Thyroid gland (tissue), 4 donors: ENCODE results near the gene C1QL1. TPM values are rescaled to one million over a fixed set of nuclear protein-coding genes. Genes with fewer than 3 reads are reported as not detected.

Experiments used
- DNase-seq, 2 donors: peaks; one replicate each; pipeline ENCODE4 v3.0.0-alpha.2; 2019
- H3K27ac ChIP-seq, 3 donors: fragments of 200-600 bp; sonication (generic); 1 replicate in 2 of 3; 2 replicates in 1 of 3; pipeline ENCODE4 v1.5.1; 2016 to 2019; ENCODE audit warnings: mild to moderate bottlenecking in 1 of 3, moderate library complexity in 1 of 3
- H3K27me3 ChIP-seq: fragments of 200-600 bp; sonication (generic); one replicate; pipeline ENCODE4 v1.5.1; 2019
- H3K36me3 ChIP-seq, 2 donors: fragments of 200-600 bp; sonication (generic); one replicate each; pipeline ENCODE4 v1.5.1; 2016 to 2019
- H3K4me1 ChIP-seq, 2 donors: fragments of 200-600 bp; sonication (generic); one replicate each; pipeline ENCODE4 v1.5.1; 2017 to 2019
- H3K4me3 ChIP-seq, 3 donors: fragments of 200-600 bp; sonication (generic); replicated peaks in 1 of 3; 1 replicate in 2 of 3; 2 replicates in 1 of 3; pipeline ENCODE4 v1.5.1; 2016; ENCODE audit warnings: mild to moderate bottlenecking in 1 of 3
- H3K9me3 ChIP-seq: fragments of 200-600 bp; sonication (generic); one replicate; pipeline ENCODE4 v1.5.1; 2017
- CTCF ChIP-seq, 6 experiments: fragments of 200-600 bp in 3 of 6; fragments of 450-650 bp in 3 of 6; sonication (generic) in 3 of 6; IDR thresholded peaks; one replicate each; pipeline ENCODE4 v1.5.1; 2016 to 2019; ENCODE audit warnings: antibody characterized with exemption in 6 of 6, mild to moderate bottlenecking in 2 of 6, inconsistent platforms in 1 of 6, moderate library complexity in 1 of 6
- POLR2A ChIP-seq, 2 donors: fragments of 450-650 bp; IDR thresholded peaks; one replicate each; pipeline ENCODE4 v1.6.1; 2017; ENCODE audit warnings: antibody characterized with exemption in 2 of 2, mild to moderate bottlenecking in 2 of 2, moderate library complexity in 1 of 2
- WGBS, 2 donors: methylation state at CpG; one replicate each; pipeline ENCODE4 v1.1.5; 2017; 5-methylcytosine and 5-hydroxymethylcytosine counted together
- intact Hi-C: fragments of 100-400 bp; cut with DNase I; formaldehyde crosslinking; loops from one replicate; pipeline ENCODE4 v1.15.1; 2023
- total RNA-seq, 4 donors: library from RNA; depleted of rRNA; stranded (reverse); fragments of >200 nt; gene quantifications; one replicate each; pipeline ENCODE4 v1.2.3, GENCODE V29; 2016

C1QL1 gene
- total RNA-seq, 4 donors from 2014 or later, result 0.59 to 0.75 TPM; not detected in 2

- H3K27ac ChIP-seq, result no peak overlapping the region
- H3K4me3 ChIP-seq, result no peak overlapping the region
- WGBS, 2 donors, result 36 to 45% methylated on average over 7 of the region's 7 CpGs
- no peaks in the 10 kb centered on the region for H3K27me3 ChIP-seq
- TF ChIP-seq POLR2A (IDR thresholded peaks at IDR 0.05) (no peak), CTCF (IDR thresholded peaks at IDR 0.05) (no peak)
- no peaks in the 10 kb centered on the region for H3K36me3 ChIP-seq
- DNase-seq, result peak; percentile 8 to 25
- intact Hi-C loops, result no loop called here
- no peaks in the 10 kb centered on the region for H3K4me1 ChIP-seq
- no peaks in the 10 kb centered on the region for H3K9me3 ChIP-seq
Observed at GRCh38 chr17:44997733-44998520, 29.8 kb upstream of the C1QL1 start.

- TF ChIP-seq POLR2A (IDR thresholded peaks at IDR 0.05), result no peak
- no peak for DNase-seq
- Histone ChIP-seq H3K4me1 (no peaks in the 10 kb centered on the region), H3K27ac (no peak overlapping the region), H3K27me3 (no peaks in the 10 kb centered on the region), H3K36me3 (no peaks in the 10 kb centered on the region), H3K9me3 (no peaks in the 10 kb centered on the region), H3K4me3 (no peak overlapping the region)
- intact Hi-C loops, result no loop called here
- 66 to 77% methylated on average over 10 of the region's 10 CpGs for WGBS, 2 donors
Observed at GRCh38 chr17:44996304-44996703, 28.2 kb upstream of the C1QL1 start.

- TF ChIP-seq POLR2A (IDR thresholded peaks at IDR 0.05) (no peak), CTCF (IDR thresholded peaks at IDR 0.05) (no peak)
- no peak for DNase-seq
- no peak overlapping the region for H3K4me3 ChIP-seq
- no peaks in the 10 kb centered on the region for H3K4me1 ChIP-seq
- H3K27me3 ChIP-seq, result no peaks in the 10 kb centered on the region
- intact Hi-C loops, result no loop called here
- no peak overlapping the region for H3K27ac ChIP-seq
- H3K36me3 ChIP-seq, result no peaks in the 10 kb centered on the region
- no peaks in the 10 kb centered on the region for H3K9me3 ChIP-seq
- WGBS, 2 donors, result 70 to 77% methylated on average over 4 to 6 of the region's 11 CpGs
Observed at GRCh38 chr17:44995436-44996001, 27.4 kb upstream of the C1QL1 start.

- Histone ChIP-seq H3K4me3 (no peak overlapping the region), H3K9me3 (no peaks in the 10 kb centered on the region), H3K36me3 (no peaks in the 10 kb centered on the region), H3K27me3 (peaks cover 9% of the 10 kb centered on the region), H3K4me1 (no peaks in the 10 kb centered on the region), H3K27ac (no peak overlapping the region)
- intact Hi-C loops, result no loop called here
- WGBS, 2 donors, result 87 to 93% methylated on average over 4 to 5 of the region's 5 CpGs
- DNase-seq, result no peak
- no peak for TF ChIP-seq POLR2A (IDR thresholded peaks at IDR 0.05)
- TF ChIP-seq CTCF (IDR thresholded peaks at IDR 0.05), result no peak
Observed at GRCh38 chr17:44992242-44992939, 24.3 kb upstream of the C1QL1 start.

- H3K27me3 ChIP-seq, result peaks cover 9% of the 10 kb centered on the region
- no peaks in the 10 kb centered on the region for H3K36me3 ChIP-seq
- no peak overlapping the region for H3K27ac ChIP-seq
- no peak overlapping the region for H3K4me3 ChIP-seq
- H3K9me3 ChIP-seq, result no peaks in the 10 kb centered on the region
- WGBS, 2 donors, result 82 to 92% methylated on average over 10 of the region's 10 CpGs
- TF ChIP-seq POLR2A (IDR thresholded peaks at IDR 0.05), result no peak
- TF ChIP-seq CTCF (IDR thresholded peaks at IDR 0.05), result no peak
- no peaks in the 10 kb centered on the region for H3K4me1 ChIP-seq
- intact Hi-C loops, result no loop called here
- DNase-seq, result no peak
Observed at GRCh38 chr17:44990994-44991393, 22.9 kb upstream of the C1QL1 start.
